Lower lobe of right lung (tissue), 2 donors: ENCODE results near the gene TICAM1. TPM values are rescaled to one million over a fixed set of nuclear protein-coding genes. Genes with fewer than 3 reads are reported as not detected.

Experiments used
- ATAC-seq, 2 donors: fragments of 200-7000 bp; cut with Tn5 transposase; one replicate each; pipeline ENCODE4 v1.9.1; 2020 to 2022; ENCODE audit warnings: mild to moderate bottlenecking in 2 of 2, moderate library complexity in 2 of 2
- DNase-seq: peaks from one replicate; pipeline ENCODE4 v3.0.0-alpha.2; 2020
- H3K27ac ChIP-seq: fragments of 200-600 bp; one replicate; pipeline ENCODE4 v1.8.0; 2022
- H3K27me3 ChIP-seq: fragments of 200-600 bp; one replicate; pipeline ENCODE4 v1.8.0; 2022; ENCODE audit warnings: low read depth
- H3K36me3 ChIP-seq: fragments of 200-600 bp; one replicate; pipeline ENCODE4 v1.8.0; 2022; ENCODE audit warnings: mild to moderate bottlenecking
- H3K4me1 ChIP-seq: fragments of 200-600 bp; one replicate; pipeline ENCODE4 v1.8.0; 2022
- H3K4me3 ChIP-seq: fragments of 200-600 bp; one replicate; pipeline ENCODE4 v1.8.0; 2022; ENCODE audit warnings: mild to moderate bottlenecking
- H3K9me3 ChIP-seq: fragments of 200-600 bp; one replicate; pipeline ENCODE4 v1.8.0; 2022
- CTCF ChIP-seq: fragments of 200-600 bp; IDR thresholded peaks from one replicate; pipeline ENCODE4 v1.8.0; 2022; ENCODE audit warnings: antibody characterized with exemption, mild to moderate bottlenecking
- intact Hi-C: fragments of 100-400 bp; cut with DNase I; formaldehyde crosslinking; loops from one replicate; pipeline ENCODE4 v1.11.0; 2022
- total RNA-seq: library from RNA; stranded (reverse); fragmentation: NEBNext Ultra II Directional; extraction: Animal tissue kit (Norgen Biotek cat#: 25700); gene quantifications from one replicate; pipeline ENCODE4 v1.2.1, GENCODE V29; 2021
- donor health status: DM: no; HTN: yes; CAD: no; lungs with severe emphysema.

Gene TICAM1
- total RNA-seq, 1 donor from 2014 or later, result 14.6 TPM

DNA sequence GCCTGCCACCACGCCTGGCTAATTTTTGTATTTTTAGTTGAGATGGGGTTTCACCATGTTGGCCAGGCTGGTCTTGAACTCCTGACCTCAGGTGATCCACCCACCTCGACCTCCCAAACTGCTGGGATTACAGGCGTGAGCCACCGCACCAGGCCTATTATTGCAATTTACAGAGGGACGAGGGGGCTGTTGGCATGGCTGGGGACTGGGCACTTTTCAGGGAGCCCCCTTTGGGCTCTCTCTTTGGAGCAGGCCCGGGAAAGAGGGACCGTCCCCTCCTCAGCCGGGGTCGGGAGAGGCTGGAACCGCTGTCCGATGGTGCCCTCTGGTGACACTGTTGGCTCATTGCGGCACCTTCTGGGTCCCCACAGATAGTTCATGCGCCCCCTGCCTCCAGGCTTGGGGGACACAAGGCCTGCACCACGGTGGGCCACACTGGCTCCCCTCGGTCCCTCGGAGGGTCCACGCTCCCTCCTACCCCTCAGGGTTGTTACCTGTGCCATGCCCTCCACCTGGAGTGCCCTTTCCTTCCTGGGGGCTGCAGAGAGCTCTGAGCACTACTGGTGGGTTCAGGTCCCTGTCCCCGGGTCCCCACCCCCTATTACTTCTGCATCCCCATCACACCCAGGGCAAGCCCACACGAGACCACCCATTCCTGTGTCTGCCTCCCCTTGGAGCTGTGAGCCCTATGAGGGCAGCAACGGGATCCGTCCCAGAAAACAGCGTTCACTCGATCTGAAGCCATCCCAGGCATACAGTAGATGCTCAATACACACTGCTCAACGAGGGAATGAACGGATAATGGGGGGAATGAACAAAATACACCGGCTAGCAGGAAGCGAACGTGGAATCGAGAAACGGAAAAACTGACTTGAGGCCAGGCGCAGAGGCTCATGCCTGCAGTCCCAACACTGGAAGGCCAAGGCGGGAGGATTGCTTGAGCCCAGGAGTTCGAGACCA lies 27.5 kb downstream of the TICAM1 start:
- no peak overlapping the region for H3K4me3 ChIP-seq
- H3K27ac ChIP-seq, result no peak overlapping the region
- no peaks in the 10 kb centered on the region for H3K27me3 ChIP-seq
- intact Hi-C loops, result no loop called here
- no peaks in the 10 kb centered on the region for H3K36me3 ChIP-seq
- ATAC-seq, result peak; percentile 49 to 59
- H3K9me3 ChIP-seq, result no peaks in the 10 kb centered on the region
- TF ChIP-seq CTCF, result peak; percentile 74
- DNase-seq, result peak; percentile 68
- peaks cover 2% of the 10 kb centered on the region for H3K4me1 ChIP-seq

- TF ChIP-seq CTCF, result no peak
- Histone ChIP-seq H3K9me3 (no peaks in the 10 kb centered on the region), H3K36me3 (peaks cover under 1% of the 10 kb centered on the region), H3K4me3 (no peak overlapping the region), H3K27me3 (no peaks in the 10 kb centered on the region), H3K4me1 (no peaks in the 10 kb centered on the region), H3K27ac (no peak overlapping the region)
- DNase-seq (no peak), ATAC-seq (no peak)
- intact Hi-C loops, result no loop called here
These were observed 28.8 kb downstream of the TICAM1 start for GRCh38 chr19:4802711-4803110.

DNA sequence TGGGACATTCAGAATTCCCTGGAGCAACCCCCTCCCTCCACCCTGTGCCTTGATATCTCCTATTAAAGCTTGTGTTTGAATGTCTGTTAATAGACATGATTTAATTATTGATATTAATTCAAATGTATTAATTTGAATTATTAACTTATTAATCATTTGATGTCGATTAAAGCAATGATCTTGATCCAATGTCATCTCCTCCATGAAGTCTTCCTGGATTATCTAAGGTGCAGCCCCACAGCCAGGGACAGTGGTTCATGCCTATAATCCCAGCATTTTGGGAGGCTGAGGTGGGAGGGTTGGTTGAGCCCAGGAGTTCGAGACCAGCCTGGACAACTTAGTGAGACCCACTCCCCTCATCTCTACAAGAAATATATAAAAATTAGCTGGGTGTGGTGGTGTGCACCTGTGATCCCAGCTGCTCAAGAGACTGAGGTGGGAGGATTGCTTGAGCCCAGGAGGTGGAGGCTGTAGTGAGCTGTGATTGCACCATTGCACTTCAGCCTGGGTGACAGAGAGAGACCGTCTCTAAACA lies 30.4 kb downstream of the TICAM1 start:
- Histone ChIP-seq H3K27ac (peak overlapping the region; percentile 64), H3K4me1 (peaks cover 6% of the 10 kb centered on the region), H3K4me3 (no peak overlapping the region), H3K36me3 (peaks cover 15% of the 10 kb centered on the region), H3K9me3 (no peaks in the 10 kb centered on the region), H3K27me3 (no peaks in the 10 kb centered on the region)
- DNase-seq, result no peak
- intact Hi-C loops, result no loop called here
- no peak for ATAC-seq
- no peak for TF ChIP-seq CTCF

- TF ChIP-seq CTCF, result no peak
- DNase-seq (peak; percentile 89), ATAC-seq (peak; percentile 91 to 93)
- H3K4me3 ChIP-seq, result peak overlapping the region; percentile 11
- H3K9me3 ChIP-seq, result no peaks in the 10 kb centered on the region
- peaks cover 21% of the 10 kb centered on the region for H3K36me3 ChIP-seq
- no peaks in the 10 kb centered on the region for H3K27me3 ChIP-seq
- intact Hi-C loops, result no loop called here
- H3K4me1 ChIP-seq, result peaks cover 9% of the 10 kb centered on the region
- peak overlapping the region; percentile 82 for H3K27ac ChIP-seq
These were observed 30.9 kb downstream of the TICAM1 start for GRCh38 chr19:4800591-4801081.

DNA sequence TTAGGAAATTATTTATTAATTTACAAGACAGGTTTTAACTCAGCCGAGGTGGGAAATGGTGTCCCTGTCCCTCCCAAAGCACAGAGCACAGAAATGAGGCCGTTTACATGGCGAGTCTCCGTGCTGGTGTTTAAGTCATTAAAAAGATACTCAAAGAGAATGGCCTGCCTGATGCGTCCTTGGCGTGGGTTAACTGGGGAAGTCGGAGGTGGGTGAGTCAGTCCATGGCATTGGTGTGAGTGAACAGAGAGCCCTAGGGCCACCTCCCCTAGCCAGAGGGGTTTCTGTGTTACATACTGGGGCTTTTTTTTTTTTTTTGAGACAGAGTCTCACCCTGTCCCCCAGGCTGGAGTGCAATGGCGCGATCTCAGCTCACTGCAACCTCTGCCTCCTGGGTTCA lies 36.1 kb downstream of the TICAM1 start:
- intact Hi-C loops, result no loop called here
- no peak for ATAC-seq
- H3K27ac ChIP-seq, result no peak overlapping the region
- H3K9me3 ChIP-seq, result no peaks in the 10 kb centered on the region
- H3K27me3 ChIP-seq, result no peaks in the 10 kb centered on the region
- peaks cover 39% of the 10 kb centered on the region for H3K4me1 ChIP-seq
- TF ChIP-seq CTCF, result no peak
- peaks cover 53% of the 10 kb centered on the region for H3K36me3 ChIP-seq
- DNase-seq, result no peak
- no peak overlapping the region for H3K4me3 ChIP-seq
